Measurements from ENCODE around the gene PSKH1.

The PSKH1 gene

GRCh38 chr16:67865318-67865717 is 27.7 kb upstream of the PSKH1 start:
- DNase-seq (ENCODE audit: low read depth in 2 of 2): no peak

- no peak for DNase-seq (ENCODE audit: low read depth in 2 of 2)
Measured at GRCh38 chr16:67868290-67868689, 24.8 kb upstream of the PSKH1 start.

DNA sequence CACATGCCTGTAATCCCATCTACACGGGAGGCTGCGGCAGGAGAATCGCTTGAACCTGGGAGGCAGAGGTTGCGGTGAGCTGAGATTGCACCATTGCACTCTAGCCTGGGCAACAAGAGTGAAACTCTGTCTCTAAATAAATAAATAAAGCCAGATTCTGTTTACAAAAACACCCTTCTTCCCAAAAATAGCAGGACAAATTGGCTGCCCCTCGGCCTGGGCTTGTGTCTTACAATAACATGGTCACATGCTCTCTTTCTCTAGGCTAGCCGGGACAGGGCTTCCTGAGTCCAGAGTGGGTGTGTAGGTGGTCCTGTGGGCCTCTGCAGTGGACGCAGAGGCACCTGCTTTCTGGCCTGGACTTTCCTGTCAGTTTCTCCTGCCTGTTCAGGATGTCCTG is 23.4 kb upstream of the PSKH1 start:
- DNase-seq (ENCODE audit: low read depth in 2 of 2): no peak

DNA sequence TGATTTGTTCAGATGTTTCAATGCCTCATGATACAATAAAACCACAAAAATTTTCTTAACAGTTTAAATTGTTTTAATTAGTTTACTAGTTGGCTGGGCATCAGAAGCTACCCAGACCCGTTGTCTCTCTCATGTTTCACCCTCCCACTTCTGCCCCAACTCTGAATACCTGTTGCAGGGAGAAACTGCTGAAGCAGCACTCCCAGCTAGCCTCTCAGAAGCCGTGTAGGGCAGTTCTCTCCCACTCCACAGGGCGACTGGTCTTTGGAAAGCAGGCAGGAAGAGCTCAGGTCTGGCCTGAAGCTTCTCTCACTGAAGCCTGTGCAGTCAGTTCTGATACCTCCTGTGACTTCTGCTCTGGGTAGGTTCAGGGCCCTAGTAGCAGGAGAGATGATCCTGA is 21.8 kb upstream of the PSKH1 start:
- DNase-seq (ENCODE audit: low read depth in 2 of 2): no peak

DNA sequence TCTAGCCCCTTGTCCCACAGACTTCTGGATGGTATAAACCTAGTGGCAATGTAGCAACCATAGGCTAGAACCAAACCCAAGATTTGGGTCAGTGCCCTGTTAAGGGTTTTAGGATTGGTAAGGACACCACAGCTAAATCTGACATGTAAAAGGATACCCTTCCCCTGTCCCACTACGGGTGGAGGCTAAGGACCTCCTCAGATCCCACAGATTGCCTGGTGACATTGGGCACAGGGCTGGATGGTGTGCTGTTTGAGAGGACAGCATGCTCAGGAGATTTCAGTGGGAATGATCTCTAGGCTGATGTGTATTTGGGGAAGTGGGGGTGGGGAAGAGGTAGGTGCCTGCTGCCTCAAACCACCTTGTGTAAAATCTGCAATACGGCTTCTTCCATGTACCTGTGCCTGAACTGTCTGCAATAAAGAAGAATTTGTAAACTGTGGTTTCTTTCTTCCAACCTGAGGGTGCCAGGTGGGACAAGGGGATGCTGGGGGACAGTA is 20.9 kb upstream of the PSKH1 start:
- DNase-seq (ENCODE audit: low read depth in 2 of 2): no peak

- DNase-seq (ENCODE audit: low read depth in 2 of 2): peak; percentile 81 to 88
Measured at GRCh38 chr16:67872631-67873434, 20.2 kb upstream of the PSKH1 start, which contains the start of gene EDC4. EDC4 (plus strand) TSS chr16:67873052; CDS start chr16:67873262, 210 bp downstream.

- no peak for DNase-seq (ENCODE audit: low read depth in 2 of 2)
Measured at GRCh38 chr16:67873435-67874370, 19.4 kb upstream of the PSKH1 start.

DNA sequence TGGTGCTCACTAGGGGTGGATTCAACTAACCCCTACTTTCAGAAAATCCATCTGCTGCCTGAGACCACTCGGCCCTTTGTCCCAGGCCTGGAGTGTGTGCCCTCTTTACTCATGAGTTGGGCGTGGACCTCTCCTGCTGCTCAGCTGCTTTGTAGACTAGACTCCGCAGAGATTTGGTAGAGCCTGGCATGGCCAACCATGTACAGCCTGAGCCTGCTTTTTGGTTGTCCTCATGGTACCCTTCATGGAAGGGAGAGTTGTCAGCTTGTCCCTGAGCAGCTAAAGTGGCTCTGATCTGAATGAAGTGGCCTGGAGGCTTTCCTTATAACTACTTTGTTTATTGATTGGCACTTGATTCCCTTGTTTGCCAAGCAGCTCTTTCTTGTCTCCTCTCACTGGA is 18.7 kb upstream of the PSKH1 start:
- DNase-seq (ENCODE audit: low read depth in 2 of 2): no peak

DNA sequence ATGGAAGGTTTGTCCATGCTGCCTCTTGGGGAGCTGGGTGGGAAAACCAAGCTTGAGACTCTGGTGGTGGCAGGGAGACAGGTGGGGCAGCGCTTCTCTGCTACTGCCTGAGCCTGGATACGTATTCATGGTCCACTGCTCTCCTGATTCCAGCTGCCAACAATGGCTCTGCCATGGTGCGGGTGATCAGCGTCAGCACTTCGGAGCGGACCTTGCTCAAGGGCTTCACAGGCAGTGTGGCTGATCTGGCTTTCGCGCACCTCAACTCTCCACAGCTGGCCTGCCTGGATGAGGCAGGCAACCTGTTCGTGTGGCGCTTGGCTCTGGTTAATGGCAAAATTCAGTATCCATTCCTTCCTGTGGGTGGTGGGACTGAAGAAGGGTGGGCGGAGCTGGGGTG is 16.0 kb upstream of the PSKH1 start:
- DNase-seq (ENCODE audit: low read depth in 2 of 2): no peak

GRCh38 chr16:67878232-67878631 is 14.8 kb upstream of the PSKH1 start:
- DNase-seq (ENCODE audit: low read depth in 2 of 2): no peak

DNA sequence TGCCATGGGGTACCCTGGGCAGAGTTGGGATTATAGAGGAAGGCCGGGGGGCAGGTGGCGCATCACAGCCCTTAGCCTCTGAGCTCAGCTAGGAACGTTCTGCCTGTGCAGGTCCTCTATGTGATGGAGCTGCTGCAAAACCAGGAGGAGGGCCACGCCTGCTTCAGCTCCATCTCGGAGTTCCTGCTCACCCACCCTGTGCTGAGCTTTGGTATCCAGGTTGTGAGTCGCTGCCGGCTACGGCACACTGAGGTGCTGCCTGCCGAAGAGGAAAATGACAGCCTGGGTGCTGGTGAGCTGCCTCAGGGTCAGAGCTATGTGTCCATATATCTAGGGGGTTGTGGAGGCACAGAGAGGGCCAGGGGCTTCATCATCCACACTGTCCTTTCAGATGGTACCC is 14.2 kb upstream of the PSKH1 start:
- DNase-seq (ENCODE audit: low read depth in 2 of 2): no peak

DNA sequence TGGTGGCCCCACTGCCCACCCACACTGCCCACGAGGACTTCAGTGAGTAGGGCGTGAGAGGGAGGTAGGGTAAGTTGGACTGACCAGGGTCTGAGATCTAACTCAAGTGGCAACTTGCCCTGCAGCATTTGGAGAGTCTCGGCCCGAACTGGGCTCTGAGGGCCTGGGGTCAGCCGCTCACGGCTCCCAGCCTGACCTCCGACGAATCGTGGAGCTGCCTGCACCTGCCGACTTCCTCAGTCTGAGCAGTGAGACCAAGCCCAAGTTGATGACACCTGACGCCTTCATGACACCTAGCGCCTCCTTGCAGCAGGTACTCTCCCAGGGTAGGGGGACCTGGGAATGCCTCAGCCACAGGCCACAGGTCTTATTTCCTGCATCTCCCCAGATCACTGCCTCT is 13.6 kb upstream of the PSKH1 start:
- DNase-seq (ENCODE audit: low read depth in 2 of 2): no peak

GRCh38 chr16:67879936-67880335 is 13.1 kb upstream of the PSKH1 start:
- DNase-seq (ENCODE audit: low read depth in 2 of 2): no peak

DNA sequence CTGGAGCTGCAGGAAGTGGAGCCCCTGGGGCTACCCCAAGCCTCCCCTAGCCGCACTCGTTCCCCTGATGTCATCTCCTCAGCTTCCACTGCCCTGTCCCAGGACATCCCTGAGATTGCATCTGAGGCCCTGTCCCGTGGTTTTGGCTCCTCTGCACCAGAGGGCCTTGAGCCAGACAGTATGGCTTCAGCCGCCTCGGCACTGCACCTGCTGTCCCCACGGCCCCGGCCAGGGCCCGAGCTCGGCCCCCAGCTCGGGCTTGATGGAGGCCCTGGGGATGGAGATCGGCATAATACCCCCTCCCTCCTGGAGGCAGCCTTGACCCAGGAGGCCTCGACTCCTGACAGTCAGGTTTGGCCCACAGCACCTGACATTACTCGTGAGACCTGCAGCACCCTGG is 12.5 kb upstream of the PSKH1 start:
- no peak for DNase-seq (ENCODE audit: low read depth in 2 of 2)

GRCh38 chr16:67881621-67882161 is 11.4 kb upstream of the PSKH1 start:
- no peak for DNase-seq (ENCODE audit: low read depth in 2 of 2)

DNA sequence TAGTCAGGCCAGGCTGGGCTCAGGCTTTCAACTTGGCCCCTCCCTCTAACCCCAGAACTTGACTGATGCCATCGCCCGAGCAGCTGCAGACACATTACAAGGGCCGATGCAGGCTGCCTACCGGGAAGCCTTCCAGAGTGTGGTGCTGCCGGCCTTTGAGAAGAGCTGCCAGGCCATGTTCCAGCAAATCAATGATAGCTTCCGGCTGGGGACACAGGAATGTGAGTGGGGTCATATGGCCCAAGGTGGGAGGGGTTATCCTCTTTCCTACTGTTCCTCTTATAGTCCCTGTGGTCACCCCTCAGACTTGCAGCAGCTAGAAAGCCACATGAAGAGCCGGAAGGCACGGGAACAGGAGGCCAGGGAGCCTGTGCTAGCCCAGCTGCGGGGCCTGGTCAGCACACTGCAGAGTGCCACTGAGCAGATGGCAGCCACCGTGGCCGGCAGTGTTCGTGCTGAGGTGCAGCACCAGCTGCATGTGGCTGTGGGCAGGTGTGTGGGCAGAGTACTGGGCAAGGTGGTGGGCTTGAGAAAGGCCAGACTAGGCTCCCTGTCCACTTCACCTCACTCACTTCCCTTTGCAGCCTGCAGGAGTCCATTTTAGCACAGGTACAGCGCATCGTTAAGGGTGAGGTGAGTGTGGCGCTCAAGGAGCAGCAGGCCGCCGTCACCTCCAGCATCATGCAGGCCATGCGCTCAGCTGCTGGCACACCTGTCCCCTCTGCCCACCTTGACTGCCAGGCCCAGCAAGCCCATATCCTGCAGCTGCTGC is 10.5 kb upstream of the PSKH1 start:
- no peak for DNase-seq (ENCODE audit: low read depth in 2 of 2)

DNA sequence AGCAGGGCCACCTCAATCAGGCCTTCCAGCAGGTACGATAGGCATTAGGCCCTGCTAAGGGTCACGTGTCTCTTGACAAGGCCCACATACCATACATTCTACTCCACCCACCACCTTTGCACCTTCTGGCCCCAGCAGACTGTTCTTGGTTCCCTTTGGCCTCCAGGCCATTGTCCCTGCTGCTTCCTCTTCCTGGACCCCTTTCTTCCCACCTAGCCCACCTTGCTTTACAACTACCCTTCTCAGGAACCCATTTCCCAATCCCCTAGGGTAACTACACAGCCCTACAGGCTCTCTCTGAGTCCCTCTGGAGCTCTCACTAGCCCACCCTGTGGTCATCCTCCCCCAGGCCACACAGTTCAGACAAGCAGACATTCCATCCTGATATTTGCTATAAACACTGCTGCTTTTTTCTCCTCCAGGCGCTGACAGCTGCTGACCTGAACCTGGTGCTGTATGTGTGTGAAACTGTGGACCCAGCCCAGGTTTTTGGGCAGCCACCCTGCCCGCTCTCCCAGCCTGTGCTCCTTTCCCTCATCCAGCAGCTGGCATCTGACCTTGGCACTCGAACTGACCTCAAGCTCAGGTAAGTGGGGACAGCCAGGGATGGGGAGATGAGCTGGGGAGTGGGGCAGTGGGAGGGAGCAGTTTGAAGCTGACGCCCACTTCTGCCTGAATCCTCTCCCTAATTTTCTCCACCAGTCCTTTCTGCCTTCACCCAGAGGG is 9.7 kb upstream of the PSKH1 start:
- no peak for DNase-seq (ENCODE audit: low read depth in 2 of 2)

GRCh38 chr16:67883872-67884261 is 9.2 kb upstream of the PSKH1 start:
- peak; percentile 56 to 63 for DNase-seq (ENCODE audit: low read depth in 2 of 2)

- DNase-seq (ENCODE audit: low read depth in 2 of 2): no peak
Measured at GRCh38 chr16:67884684-67885083, 8.4 kb upstream of the PSKH1 start, which contains the start of gene NRN1L. NRN1L (plus strand) TSS chr16:67884885; CDS start chr16:67884904, 19 bp downstream.

- DNase-seq (ENCODE audit: low read depth in 2 of 2): no peak
Measured at GRCh38 chr16:67885545-67885944, 7.5 kb upstream of the PSKH1 start.

DNA sequence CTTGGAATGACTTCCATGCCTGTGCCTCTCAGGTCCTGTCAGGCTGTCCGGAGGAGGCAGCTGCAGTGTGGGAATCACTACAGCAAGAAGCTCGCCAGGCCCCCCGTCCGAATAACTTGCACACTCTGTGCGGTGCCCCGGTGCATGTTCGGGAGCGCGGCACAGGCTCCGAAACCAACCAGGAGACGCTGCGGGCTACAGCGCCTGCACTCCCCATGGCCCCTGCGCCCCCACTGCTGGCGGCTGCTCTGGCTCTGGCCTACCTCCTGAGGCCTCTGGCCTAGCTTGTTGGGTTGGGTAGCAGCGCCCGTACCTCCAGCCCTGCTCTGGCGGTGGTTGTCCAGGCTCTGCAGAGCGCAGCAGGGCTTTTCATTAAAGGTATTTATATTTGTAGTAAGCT is 7.1 kb upstream of the PSKH1 start:
- DNase-seq (ENCODE audit: low read depth in 2 of 2): no peak

Data from stimulated activated CD8-positive, alpha-beta memory T cell treated with anti-CD3 and anti-CD28 coated beads, Interleukin-2, amount 100 ng/mL, for 48 hours (primary cell).